ENCODE results near the gene DHX35. TPM values are rescaled to one million over a fixed set of nuclear protein-coding genes. Genes with fewer than 3 reads are reported as not detected.

Gene DHX35
- total and polyA plus RNA-seq, 2 of the 4 experiments (the other 2 are of a cell fraction): 9.1 to 13.5 TPM

GRCh38 chr20:38973645-38974044 is 11.5 kb downstream of the DHX35 start:
- Histone ChIP-seq H2AFZ (replicated peaks; ENCODE audit: low read length, poor library complexity) (no peak overlapping the region), H3K23ac (ENCODE audit: low read depth, low read length) (peak overlapping the region; percentile 39; the same call in 1 of the 2 replicates), H2AK5ac (ENCODE audit: low read depth, low read length) (0 out of 2 replicates have a peak overlapping the region, but pooled peaks have one; percentile 48), H3K4me3 (ENCODE audit: insufficient read depth, low read depth, low read length) (peak overlapping the region; percentile 19; the same call in 1 of the 2 replicates), H3K79me1 (ENCODE audit: low read depth in 1 of 2, low read length in 2 of 2) (peaks cover 35 to 71% of the 10 kb centered on the region in 2 experiments), H3K4me1 (ENCODE audit: control insufficient read depth, insufficient read depth, low read length) (peaks cover 23% of the 10 kb centered on the region), H2BK20ac (ENCODE audit: low read depth, low read length) (peak overlapping the region; percentile 59; the same call in 1 of the 2 replicates), H3K9me1 (ENCODE audit: insufficient read depth, low read length) (peaks cover 19% of the 10 kb centered on the region), H3K18ac (ENCODE audit: low read depth, low read length) (peak overlapping the region; percentile 61; the same call in 1 of the 2 replicates), H4K20me1 (ENCODE audit: insufficient read depth, low read length) (peaks cover 4% of the 10 kb centered on the region; the same call in 1 of the 2 replicates), H3K9ac (ENCODE audit: low read depth, low read length) (peak overlapping the region; percentile 57), H3K27me3 (ENCODE audit: control insufficient read depth, insufficient read depth, low read length) (no peaks in the 10 kb centered on the region), H2BK120ac (ENCODE audit: low read depth, low read length) (peak overlapping the region; percentile 73), H4K8ac (ENCODE audit: low read depth in 2 of 2, low read length in 2 of 2) (peak overlapping the region; percentile 60 to 75; a peak in 3 of 4 replicates), H3K27ac (ENCODE audit: insufficient read depth, low read length) (peak overlapping the region; percentile 77), H2AK9ac (replicated peaks; ENCODE audit: low read depth, low read length, poor library complexity) (peak overlapping the region; percentile 74), H4K91ac (ENCODE audit: insufficient read depth, low read depth, low read length) (peak overlapping the region; percentile 30; the same call in 1 of the 2 replicates), H2BK5ac (ENCODE audit: low read depth, low read length, poor library complexity, severe bottlenecking) (peak overlapping the region; percentile 92), H3K36me3 (ENCODE audit: control insufficient read depth, insufficient read depth, low read length) (peaks cover 1% of the 10 kb centered on the region; the same call in 1 of the 2 replicates), H2BK15ac (ENCODE audit: low read depth, low read length) (peak overlapping the region; percentile 84; the same call in 2 of the 3 replicates), H4K5ac (ENCODE audit: low read depth, low read length) (peak overlapping the region; percentile 58; the same call in 1 of the 2 replicates), H3K14ac (replicated peaks; ENCODE audit: low read depth, low read length) (peak overlapping the region; percentile 57; the same call in 1 of the 2 replicates), H3K4ac (ENCODE audit: low read depth, low read length) (peak overlapping the region; percentile 38; the same call in 1 of the 2 replicates), H3K4me2 (ENCODE audit: low read depth, low read length) (peak overlapping the region; percentile 95), H3K9me3 (ENCODE audit: control insufficient read depth, insufficient read depth, low read length) (no peaks in the 10 kb centered on the region), H3K56ac (ENCODE audit: extremely low read depth, insufficient read depth, low read length) (peak overlapping the region; percentile 58)
- dilution Hi-C loops (cut with HindIII; ENCODE audit: low sequenced_read_pairs, unreplicated experiment): no loop called here
- in situ Hi-C loops (cut with MboI; ENCODE audit: low sequenced_read_pairs): no loop called here
- CTCF ChIA-PET: no interaction called here
- peak; percentile 79 for ATAC-seq (ENCODE audit: low read depth)
- peak; percentile 77 for DNase-seq
- POLR2A ChIA-PET (ENCODE audit: unreplicated experiment): no interaction called here
- no peak for TF ChIP-seq RCOR1 (IDR thresholded peaks at IDR 0.05; ENCODE audit: insufficient replicate concordance, low read length)
- WGBS, 2 experiments (ENCODE audit: extremely low coverage in 2 of 2, insufficient read length in 1 of 2): no CpG with 5 or more reads among the region's 5 CpGs
- no TSS peak for BruUV-seq (replicated peaks)
- intact Hi-C loops (cut with micrococcal nuclease): no loop called here

All from IMR-90 (cell line).